IMR-90 (cell line): ENCODE data around the gene TTLL8. TPM values are rescaled to one million over a fixed set of nuclear protein-coding genes. Genes with fewer than 3 reads are reported as not detected.

ENCODE experiments used
- ATAC-seq: fragments of 200-7000 bp; cut with Tn5 transposase; 2 replicates; pipeline ENCODE4 v1.9.1; 2020; ENCODE audit warnings: low read depth, mild to moderate bottlenecking, moderate library complexity
- BruUV-seq: library from RNA; stranded (reverse); fragments of 400-500 nt; replicated peaks from 2 replicates; lab custom pipeline; 2021; lab: Mats Ljungman, UMichigan
- CTCF ChIA-PET: fragments of 300-600 bp; formaldehyde crosslinking; extraction: SDS; loops from one replicate; lab custom pipeline; 2021; ENCODE audit warnings: antibody characterized with exemption; lab: Yijun Ruan, JAX
- POLR2A ChIA-PET: fragments of 300-600 bp; sonication (Branson Sonifier 250); formaldehyde crosslinking; loops from one replicate; lab custom pipeline; 2022; ENCODE audit warnings: antibody characterized with exemption; ENCODE audit not compliant: unreplicated experiment; lab: Charles Lee
- DNase-seq: peaks from one replicate; pipeline ENCODE4 v3.0.0; 2013
- H2AFZ ChIP-seq: replicated peaks from 2 replicates; pipeline ENCODE3; 2013; ENCODE audit warnings: low read length, mild to moderate bottlenecking; ENCODE audit not compliant: poor library complexity
- H2AK5ac ChIP-seq: 2 replicates; pipeline ENCODE4 v1.6.1; 2013; ENCODE audit warnings: low read depth, low read length, inconsistent platforms
- H2AK9ac ChIP-seq: replicated peaks from 2 replicates; pipeline ENCODE3; 2013; ENCODE audit warnings: mild to moderate bottlenecking, low read depth, low read length, moderate library complexity; ENCODE audit not compliant: poor library complexity
- H2BK120ac ChIP-seq: 2 replicates; pipeline ENCODE4 v1.6.1; 2013; ENCODE audit warnings: low read depth, low read length, inconsistent platforms
- H2BK15ac ChIP-seq: 3 replicates; pipeline ENCODE4 v1.6.1; 2013; ENCODE audit warnings: low read depth, low read length, inconsistent platforms
- H2BK20ac ChIP-seq: 2 replicates; pipeline ENCODE4 v1.6.1; 2013; ENCODE audit warnings: low read depth, mild to moderate bottlenecking, inconsistent platforms, low read length, moderate library complexity
- H2BK5ac ChIP-seq: 2 replicates; pipeline ENCODE4 v1.6.1; 2013; ENCODE audit warnings: mild to moderate bottlenecking, low read depth, low read length, inconsistent platforms; ENCODE audit not compliant: poor library complexity, severe bottlenecking
- H3K14ac ChIP-seq: replicated peaks from 2 replicates; pipeline ENCODE4 v1.6.1; 2013; ENCODE audit warnings: low read depth, low read length, inconsistent platforms
- H3K18ac ChIP-seq: 2 replicates; pipeline ENCODE4 v1.6.1; 2013; ENCODE audit warnings: low read depth, low read length, control low read depth
- H3K23ac ChIP-seq: 2 replicates; pipeline ENCODE4 v1.6.1; 2013; ENCODE audit warnings: low read depth, low read length, inconsistent platforms
- H3K27ac ChIP-seq: 2 replicates; pipeline ENCODE4 v1.5.1; 2013; ENCODE audit warnings: mild to moderate bottlenecking, control low read depth, low read length; ENCODE audit not compliant: insufficient read depth
- H3K27me3 ChIP-seq: 2 replicates; pipeline ENCODE4 v1.6.1; 2013; ENCODE audit warnings: low read length; ENCODE audit not compliant: control insufficient read depth, insufficient read depth
- H3K36me3 ChIP-seq: 2 replicates; pipeline ENCODE4 v1.6.1; 2013; ENCODE audit warnings: low read length, mixed read lengths; ENCODE audit not compliant: control insufficient read depth, insufficient read depth
- H3K4ac ChIP-seq: 2 replicates; pipeline ENCODE4 v1.6.1; 2013; ENCODE audit warnings: low read depth, low read length, inconsistent platforms
- H3K4me1 ChIP-seq: 2 replicates; pipeline ENCODE4 v1.6.1; 2013; ENCODE audit warnings: low read length, mixed read lengths; ENCODE audit not compliant: control insufficient read depth, insufficient read depth
- H3K4me2 ChIP-seq: 2 replicates; pipeline ENCODE4 v1.6.1; 2013; ENCODE audit warnings: low read depth, mild to moderate bottlenecking, control low read depth, low read length, moderate library complexity
- H3K4me3 ChIP-seq: 2 replicates; pipeline ENCODE4 v1.5.1; 2013; ENCODE audit warnings: low read depth, mild to moderate bottlenecking, control low read depth, low read length, moderate library complexity; ENCODE audit not compliant: insufficient read depth
- H3K56ac ChIP-seq: 2 replicates; pipeline ENCODE4 v1.6.1; 2013; ENCODE audit warnings: low read length, inconsistent platforms; ENCODE audit not compliant: insufficient read depth; ENCODE audit errors: extremely low read depth
- H3K79me1 ChIP-seq, 2 experiments: 2 replicates each; pipeline ENCODE4 v1.6.1; 2013; ENCODE audit warnings: low read length in 2 of 2, inconsistent platforms in 1 of 2, low read depth in 1 of 2
- H3K9ac ChIP-seq: 2 replicates; pipeline ENCODE4 v1.6.1; 2013; ENCODE audit warnings: low read depth, low read length, control low read depth
- H3K9me1 ChIP-seq: 2 replicates; pipeline ENCODE4 v1.6.1; 2013; ENCODE audit warnings: low read length, inconsistent platforms; ENCODE audit not compliant: insufficient read depth
- H3K9me3 ChIP-seq: 2 replicates; pipeline ENCODE4 v1.6.1; 2013; ENCODE audit warnings: low read length; ENCODE audit not compliant: control insufficient read depth, insufficient read depth
- H4K20me1 ChIP-seq: 2 replicates; pipeline ENCODE4 v1.6.1; 2013; ENCODE audit warnings: low read length, inconsistent platforms; ENCODE audit not compliant: insufficient read depth
- H4K5ac ChIP-seq: 2 replicates; pipeline ENCODE4 v1.6.1; 2013; ENCODE audit warnings: mild to moderate bottlenecking, low read depth, low read length, control low read depth
- H4K8ac ChIP-seq, 2 experiments: 2 replicates each; pipeline ENCODE4 v1.6.1; 2013; ENCODE audit warnings: low read depth in 2 of 2, low read length in 2 of 2, control low read depth in 1 of 2, inconsistent platforms in 1 of 2
- H4K91ac ChIP-seq: 2 replicates; pipeline ENCODE4 v1.6.1; 2013; ENCODE audit warnings: low read depth, low read length, inconsistent platforms; ENCODE audit not compliant: insufficient read depth
- CTCF ChIP-seq: conservative IDR thresholded peaks from 2 replicates; pipeline ENCODE4 v1.5.1; 2012; ENCODE audit warnings: mild to moderate bottlenecking, low read depth, low read length, improper control_type of control experiment
- MAFK ChIP-seq: IDR thresholded peaks from 2 replicates; pipeline ENCODE4 v1.6.1; 2012; ENCODE audit warnings: low read depth, low read length, improper control_type of control experiment
- MXI1 ChIP-seq: IDR thresholded peaks from 2 replicates; pipeline ENCODE4 v1.6.1; 2012; ENCODE audit warnings: low read depth, mild to moderate bottlenecking, low read length, moderate library complexity, borderline replicate concordance
- POLR2A ChIP-seq: IDR thresholded peaks from 2 replicates; pipeline ENCODE4 v1.6.1; 2012; ENCODE audit warnings: mild to moderate bottlenecking, low read depth, low read length
- RFX5 ChIP-seq: IDR thresholded peaks from 2 replicates; pipeline ENCODE4 v1.8.0; 2012; ENCODE audit warnings: low read depth, mild to moderate bottlenecking, low read length, moderate library complexity
- SMC3 ChIP-seq: fragments of 150-350 bp; IDR thresholded peaks from 2 replicates; pipeline ENCODE4 v1.6.1; 2016; ENCODE audit warnings: low read depth, mild to moderate bottlenecking, antibody characterized with exemption, low read length, moderate library complexity
- USF2 ChIP-seq: fragments of 150-350 bp; IDR thresholded peaks from 2 replicates; pipeline ENCODE4 v1.6.1; 2017; ENCODE audit warnings: mild to moderate bottlenecking, antibody characterized with exemption, low read length, low read depth
- WGBS, 2 experiments: methylation state at CpG; one replicate each; pipeline versions ENCODE4 v1.1.5 to v1.1.7; 2013; ENCODE audit warnings: missing lambda C conversion rate in 2 of 2; ENCODE audit not compliant: insufficient read length in 1 of 2; ENCODE audit errors: extremely low coverage in 2 of 2; 5-methylcytosine and 5-hydroxymethylcytosine counted together
- dilution Hi-C: fragments of 300-500 bp; cut with HindIII; formaldehyde crosslinking; loops from one replicate; pipeline ENCODE4 v1.14.3; 2018; ENCODE audit warnings: low sequenced_read_pairs; ENCODE audit not compliant: unreplicated experiment
- in situ Hi-C: fragments of 300-500 bp; cut with MboI; formaldehyde crosslinking; loops from 3 replicates; pipeline ENCODE4 v1.14.3; 2019; ENCODE audit warnings: low sequenced_read_pairs, inconsistent platforms, mixed read lengths
- intact Hi-C: fragments of 100-400 bp; cut with micrococcal nuclease; formaldehyde crosslinking; loops from 2 replicates; pipeline ENCODE4 v1.10.0; 2022
- polyA plus RNA-seq, 3 experiments: library from polyadenylated mRNA; depleted of rRNA; stranded (reverse); fragments of >200 nt; gene quantifications; 2 replicates each; pipeline ENCODE4 v1.2.3, GENCODE V29; 2012; ENCODE audit warnings: low replicate concordance in 1 of 3
- total RNA-seq: library from RNA; depleted of rRNA; stranded (reverse); fragments of >200 nt; gene quantifications from 2 replicates; pipeline ENCODE4 v1.2.3, GENCODE V29; 2012

TTLL8 gene
- total and polyA plus RNA-seq, 2 of the 4 experiments (the other 2 are of a cell fraction): not detected

GRCh38 chr22:50015451-50016307 lies 42.4 kb downstream of the TTLL8 start:
- peaks cover 6% of the 10 kb centered on the region; the same call in 1 of the 2 replicates for H3K4me1 ChIP-seq
- H2BK20ac ChIP-seq: no peak overlapping the region
- no peak overlapping the region for H3K4me2 ChIP-seq
- intact Hi-C loops (no loop called here), in situ Hi-C loops (no loop called here), dilution Hi-C loops (no loop called here)
- no peak overlapping the region for H2BK15ac ChIP-seq
- H3K9me1 ChIP-seq: no peaks in the 10 kb centered on the region
- no peak overlapping the region for H2AK9ac ChIP-seq
- H2AFZ ChIP-seq: peak overlapping the region; percentile 43
- no peak overlapping the region for H2BK5ac ChIP-seq
- H4K91ac ChIP-seq: no peak overlapping the region
- TF ChIP-seq SMC3 (no peak), MXI1 (no peak), USF2 (no peak), RFX5 (no peak), POLR2A (no peak), MAFK (no peak), CTCF (no peak)
- H3K9me3 ChIP-seq: peaks cover 4% of the 10 kb centered on the region; the same call in 1 of the 2 replicates
- no peak overlapping the region for H3K9ac ChIP-seq
- H3K23ac ChIP-seq: no peak overlapping the region
- no peak overlapping the region for H4K5ac ChIP-seq
- H3K18ac ChIP-seq: no peak overlapping the region
- no peak overlapping the region for H2BK120ac ChIP-seq
- ATAC-seq: no peak
- POLR2A ChIA-PET: no interaction called here
- no peak overlapping the region for H3K4ac ChIP-seq
- no peak overlapping the region for H3K56ac ChIP-seq
- WGBS, 2 experiments: 78% methylated on average over 5 of the region's 30 CpGs; no CpG with 5 or more reads in 1 of the 2 experiments
- H4K20me1 ChIP-seq: no peaks in the 10 kb centered on the region
- peaks cover 73% of the 10 kb centered on the region for H3K27me3 ChIP-seq
- H3K14ac ChIP-seq: no peak overlapping the region
- no peak for DNase-seq
- H3K79me1 ChIP-seq: no peaks in the 10 kb centered on the region
- H4K8ac ChIP-seq: no peak overlapping the region
- CTCF ChIA-PET: no interaction called here
- no peaks in the 10 kb centered on the region for H3K36me3 ChIP-seq
- no peak overlapping the region for H3K4me3 ChIP-seq
- no peak overlapping the region for H3K27ac ChIP-seq
- H2AK5ac ChIP-seq: no peak overlapping the region
- BruUV-seq: no TSS peak
